HCT116 (cell line): ENCODE results near the gene GSC2.

Experiments
- SRF ChIP-seq: IDR thresholded peaks from 2 replicates; pipeline ENCODE4 v1.6.1; 2012; ENCODE audit warnings: low read depth
- TF ChIP-seq, protein P1 (sequence below), 3 experiments: fragments of 200-600 bp in 1 of 3; sonication (generic) in 1 of 3; IDR thresholded peaks in 2 of 3; conservative IDR thresholded peaks in 1 of 3; 2 replicates each; pipeline ENCODE4 v1.5.1; 2012 to 2017; ENCODE audit warnings: low read depth in 2 of 3, low read length in 2 of 3, antibody characterized with exemption in 1 of 3, borderline replicate concordance in 1 of 3, control low read depth in 1 of 3, mild to moderate bottlenecking in 1 of 3, mixed read lengths in 1 of 3, mixed run types in 1 of 3, moderate library complexity in 1 of 3; ENCODE audit not compliant: insufficient read depth in 1 of 3

DNA sequence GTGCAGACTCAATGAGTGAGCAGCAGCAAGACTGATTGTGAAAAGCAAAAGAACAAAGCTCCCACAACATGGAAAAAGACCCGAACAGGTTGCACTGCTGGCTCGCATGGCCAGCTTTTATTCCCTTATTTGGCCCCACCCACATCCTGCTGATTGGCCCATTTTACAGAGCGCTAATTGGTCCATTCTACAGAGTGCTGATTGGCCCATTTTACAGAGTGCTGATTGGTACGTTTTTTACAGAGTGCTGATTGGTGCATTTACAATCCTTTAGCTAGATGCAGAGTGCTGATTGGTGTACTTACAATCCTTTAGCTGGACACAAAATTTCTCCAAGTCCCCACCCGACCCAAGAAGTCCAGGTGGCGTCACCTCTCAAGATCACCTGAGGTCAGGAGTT, 43.8 kb upstream of the GSC2 start:
- no peak for TF ChIP-seq SRF
- TF ChIP-seq, protein P1, sequence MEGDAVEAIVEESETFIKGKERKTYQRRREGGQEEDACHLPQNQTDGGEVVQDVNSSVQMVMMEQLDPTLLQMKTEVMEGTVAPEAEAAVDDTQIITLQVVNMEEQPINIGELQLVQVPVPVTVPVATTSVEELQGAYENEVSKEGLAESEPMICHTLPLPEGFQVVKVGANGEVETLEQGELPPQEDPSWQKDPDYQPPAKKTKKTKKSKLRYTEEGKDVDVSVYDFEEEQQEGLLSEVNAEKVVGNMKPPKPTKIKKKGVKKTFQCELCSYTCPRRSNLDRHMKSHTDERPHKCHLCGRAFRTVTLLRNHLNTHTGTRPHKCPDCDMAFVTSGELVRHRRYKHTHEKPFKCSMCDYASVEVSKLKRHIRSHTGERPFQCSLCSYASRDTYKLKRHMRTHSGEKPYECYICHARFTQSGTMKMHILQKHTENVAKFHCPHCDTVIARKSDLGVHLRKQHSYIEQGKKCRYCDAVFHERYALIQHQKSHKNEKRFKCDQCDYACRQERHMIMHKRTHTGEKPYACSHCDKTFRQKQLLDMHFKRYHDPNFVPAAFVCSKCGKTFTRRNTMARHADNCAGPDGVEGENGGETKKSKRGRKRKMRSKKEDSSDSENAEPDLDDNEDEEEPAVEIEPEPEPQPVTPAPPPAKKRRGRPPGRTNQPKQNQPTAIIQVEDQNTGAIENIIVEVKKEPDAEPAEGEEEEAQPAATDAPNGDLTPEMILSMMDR (IDR thresholded peaks at IDR 0.05 in 2 of 3, conservative IDR thresholded peaks at IDR 0.05 in 1 of 3; ENCODE audit: borderline replicate concordance in 1 of 3, insufficient read depth in 1 of 3, low read depth in 2 of 3, low read length in 2 of 3) = no peak
